ENCODE measurements around the gene KIAA0513.

DNA sequence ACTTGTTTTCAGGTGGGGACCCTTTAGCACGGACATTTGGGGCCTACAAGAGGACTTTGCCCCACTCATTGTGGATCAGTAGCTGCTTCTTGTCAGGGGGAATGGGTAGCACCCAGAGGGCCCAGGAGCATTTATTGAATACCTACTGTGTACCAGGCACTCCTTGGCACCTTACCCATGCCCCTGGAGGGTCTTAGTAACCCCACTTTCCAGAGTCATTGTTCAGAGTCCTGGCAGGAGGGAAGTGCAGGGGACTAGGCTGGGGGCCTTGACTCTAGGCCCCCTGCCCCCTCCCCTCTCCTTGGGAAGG is 105.7 kb downstream of the KIAA0513 start:
- no peak for TF ChIP-seq EZH2 (IDR thresholded peaks at IDR 0.05; ENCODE audit: borderline replicate concordance, insufficient read depth, low read depth, low read length, poor library complexity, severe bottlenecking)
- TF ChIP-seq, protein P1, sequence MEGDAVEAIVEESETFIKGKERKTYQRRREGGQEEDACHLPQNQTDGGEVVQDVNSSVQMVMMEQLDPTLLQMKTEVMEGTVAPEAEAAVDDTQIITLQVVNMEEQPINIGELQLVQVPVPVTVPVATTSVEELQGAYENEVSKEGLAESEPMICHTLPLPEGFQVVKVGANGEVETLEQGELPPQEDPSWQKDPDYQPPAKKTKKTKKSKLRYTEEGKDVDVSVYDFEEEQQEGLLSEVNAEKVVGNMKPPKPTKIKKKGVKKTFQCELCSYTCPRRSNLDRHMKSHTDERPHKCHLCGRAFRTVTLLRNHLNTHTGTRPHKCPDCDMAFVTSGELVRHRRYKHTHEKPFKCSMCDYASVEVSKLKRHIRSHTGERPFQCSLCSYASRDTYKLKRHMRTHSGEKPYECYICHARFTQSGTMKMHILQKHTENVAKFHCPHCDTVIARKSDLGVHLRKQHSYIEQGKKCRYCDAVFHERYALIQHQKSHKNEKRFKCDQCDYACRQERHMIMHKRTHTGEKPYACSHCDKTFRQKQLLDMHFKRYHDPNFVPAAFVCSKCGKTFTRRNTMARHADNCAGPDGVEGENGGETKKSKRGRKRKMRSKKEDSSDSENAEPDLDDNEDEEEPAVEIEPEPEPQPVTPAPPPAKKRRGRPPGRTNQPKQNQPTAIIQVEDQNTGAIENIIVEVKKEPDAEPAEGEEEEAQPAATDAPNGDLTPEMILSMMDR (IDR thresholded peaks at IDR 0.05) = no peak
